Activated CD4-positive, CD25-positive, alpha-beta regulatory T cell (primary cell): Measurements from ENCODE around the gene ZNF853.
"Not testable (repeated sequence)": the region's sequence is repeated elsewhere in the genome, so short reads cannot be mapped to it uniquely, and the experiment has no call there.

ENCODE experiments used
- DNase-seq, 4 experiments: peaks; one replicate each; lab custom pipeline; 2025; lab: John Stamatoyannopoulos, UW

Gene ZNF853

DNA sequence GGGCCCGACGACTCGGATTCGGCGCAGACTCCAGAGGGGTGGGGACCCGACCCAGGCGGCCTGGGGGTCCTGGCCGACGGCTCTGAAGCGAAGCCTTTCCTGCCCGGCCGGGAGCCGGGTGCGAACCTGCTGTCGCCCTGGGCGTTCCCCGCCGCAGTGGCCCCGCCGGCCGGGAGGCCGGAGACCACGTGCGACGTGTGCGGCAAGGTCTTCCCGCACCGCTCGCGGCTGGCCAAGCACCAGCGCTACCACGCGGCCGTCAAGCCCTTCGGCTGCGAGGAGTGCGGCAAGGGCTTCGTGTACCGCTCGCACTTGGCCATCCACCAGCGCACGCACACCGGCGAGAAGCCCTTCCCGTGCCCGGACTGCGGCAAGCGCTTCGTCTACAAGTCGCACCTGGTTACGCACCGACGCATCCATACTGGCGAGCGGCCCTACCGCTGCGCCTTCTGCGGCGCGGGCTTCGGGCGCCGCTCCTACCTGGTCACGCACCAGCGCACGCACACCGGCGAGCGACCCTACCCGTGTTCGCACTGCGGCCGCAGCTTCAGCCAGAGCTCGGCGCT, 37.1 kb downstream of the ZNF853 start:
- DNase-seq: no peak

DNA sequence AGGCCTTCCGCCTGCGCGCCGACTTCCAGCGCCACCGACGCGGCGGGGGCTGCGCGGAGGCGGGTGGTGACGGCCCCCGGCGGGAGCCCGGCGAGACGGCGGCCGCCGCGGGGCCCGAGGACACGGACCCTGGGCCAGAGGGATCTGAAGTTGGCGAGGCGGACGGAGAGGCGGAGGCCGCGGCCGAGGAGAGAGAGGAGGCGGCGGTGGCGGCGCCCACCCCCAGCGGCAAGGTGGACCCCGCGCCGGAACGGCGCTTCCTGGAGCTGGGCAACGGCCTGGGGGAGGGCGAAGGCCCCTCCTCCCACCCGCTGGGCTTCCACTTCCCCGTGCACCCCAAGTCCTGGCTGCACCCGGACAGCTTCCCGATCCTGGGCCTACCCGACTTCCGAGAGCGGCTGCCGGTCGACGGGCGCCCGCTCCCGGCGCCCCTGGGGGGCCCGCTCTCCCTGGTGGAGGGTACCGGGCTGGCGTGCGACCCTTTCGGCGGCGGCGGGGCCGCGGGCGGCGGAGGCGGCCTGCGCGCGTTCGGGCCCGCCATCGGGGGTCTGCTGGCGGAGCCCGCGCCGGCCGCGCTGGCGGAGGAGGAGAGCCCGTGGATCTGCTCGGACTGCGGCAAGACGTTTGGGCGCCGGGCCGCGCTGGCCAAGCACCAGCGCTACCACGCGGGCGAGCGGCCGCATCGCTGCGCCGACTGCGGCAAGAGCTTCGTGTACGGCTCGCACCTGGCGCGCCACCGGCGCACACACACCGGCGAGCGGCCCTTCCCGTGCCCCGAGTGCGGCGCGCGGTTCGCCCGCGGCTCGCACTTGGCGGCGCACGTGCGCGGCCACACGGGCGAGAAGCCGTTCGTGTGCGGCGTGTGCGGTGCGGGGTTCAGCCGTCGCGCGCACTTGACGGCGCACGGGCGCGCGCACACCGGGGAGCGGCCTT, 37.9 kb downstream of the ZNF853 start:
- no peak for DNase-seq

DNA sequence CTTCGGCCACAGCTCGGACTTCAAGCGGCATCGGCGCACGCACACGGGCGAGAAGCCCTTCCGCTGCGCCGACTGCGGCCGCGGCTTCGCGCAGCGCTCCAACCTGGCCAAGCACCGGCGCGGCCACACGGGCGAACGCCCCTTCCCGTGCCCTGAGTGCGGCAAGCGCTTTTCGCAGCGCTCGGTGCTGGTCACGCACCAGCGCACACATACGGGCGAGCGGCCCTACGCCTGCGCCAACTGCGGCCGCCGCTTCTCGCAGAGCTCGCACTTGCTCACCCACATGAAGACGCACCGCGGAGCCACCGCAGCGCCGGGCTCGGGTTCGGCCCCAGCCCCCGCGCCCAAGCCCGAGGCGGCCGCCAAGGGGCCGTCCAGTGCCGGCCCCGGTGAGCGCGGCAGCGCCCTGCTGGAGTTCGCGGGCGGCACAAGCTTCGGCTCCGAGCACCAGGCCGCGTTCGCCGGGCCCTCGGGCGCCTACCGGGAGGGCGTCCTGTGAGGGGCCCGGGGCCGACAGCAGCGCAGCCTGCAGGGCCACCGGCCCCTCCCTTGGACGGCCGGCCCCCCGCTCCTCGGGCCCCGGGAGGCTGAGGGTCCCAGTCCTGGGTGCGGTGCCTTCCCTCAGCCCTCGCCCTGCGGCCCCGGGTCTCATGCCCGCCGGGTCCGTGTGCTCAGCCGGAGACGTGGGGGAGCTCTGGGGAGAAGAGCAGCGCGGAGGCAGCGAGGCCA, 38.9 kb downstream of the ZNF853 start:
- no peak for DNase-seq

DNA sequence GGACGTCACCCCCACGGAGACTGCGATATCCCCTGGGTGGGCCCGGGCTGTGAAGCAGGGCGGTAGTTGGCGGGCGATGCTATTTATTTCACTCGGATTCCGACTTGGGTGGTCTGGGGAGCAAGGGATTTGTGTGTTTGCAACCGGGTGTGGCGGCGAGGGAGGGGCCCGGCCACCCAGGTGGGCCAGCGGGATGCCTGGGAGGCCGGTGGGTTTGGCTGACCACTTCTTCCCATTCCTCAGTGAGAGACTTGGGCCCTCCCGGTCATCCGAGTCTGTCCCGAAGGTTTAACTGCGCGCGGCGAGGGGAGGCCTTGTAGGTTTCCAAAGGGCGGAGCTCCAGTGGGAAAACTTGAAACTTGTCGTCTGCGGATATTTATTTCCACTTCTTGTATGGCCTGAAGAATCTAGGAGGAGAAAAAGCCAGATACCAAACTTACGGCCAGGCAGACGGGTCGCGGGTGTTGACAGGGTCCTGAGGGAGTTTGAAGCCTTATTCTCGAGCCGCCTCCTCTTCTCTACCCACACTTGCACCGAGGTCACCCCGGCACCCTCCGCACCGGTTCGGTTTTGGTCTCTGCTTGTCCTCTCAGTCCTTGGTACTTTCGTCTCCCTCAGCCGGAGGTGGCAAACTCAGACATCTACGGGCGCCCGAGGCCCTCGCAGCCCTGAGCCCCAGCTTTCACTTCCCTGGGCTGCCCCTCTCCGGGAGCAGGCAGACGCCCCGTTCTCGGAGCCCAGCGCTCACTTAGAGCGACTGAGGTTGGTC, 39.6 kb downstream of the ZNF853 start:
- DNase-seq: no peak

DNA sequence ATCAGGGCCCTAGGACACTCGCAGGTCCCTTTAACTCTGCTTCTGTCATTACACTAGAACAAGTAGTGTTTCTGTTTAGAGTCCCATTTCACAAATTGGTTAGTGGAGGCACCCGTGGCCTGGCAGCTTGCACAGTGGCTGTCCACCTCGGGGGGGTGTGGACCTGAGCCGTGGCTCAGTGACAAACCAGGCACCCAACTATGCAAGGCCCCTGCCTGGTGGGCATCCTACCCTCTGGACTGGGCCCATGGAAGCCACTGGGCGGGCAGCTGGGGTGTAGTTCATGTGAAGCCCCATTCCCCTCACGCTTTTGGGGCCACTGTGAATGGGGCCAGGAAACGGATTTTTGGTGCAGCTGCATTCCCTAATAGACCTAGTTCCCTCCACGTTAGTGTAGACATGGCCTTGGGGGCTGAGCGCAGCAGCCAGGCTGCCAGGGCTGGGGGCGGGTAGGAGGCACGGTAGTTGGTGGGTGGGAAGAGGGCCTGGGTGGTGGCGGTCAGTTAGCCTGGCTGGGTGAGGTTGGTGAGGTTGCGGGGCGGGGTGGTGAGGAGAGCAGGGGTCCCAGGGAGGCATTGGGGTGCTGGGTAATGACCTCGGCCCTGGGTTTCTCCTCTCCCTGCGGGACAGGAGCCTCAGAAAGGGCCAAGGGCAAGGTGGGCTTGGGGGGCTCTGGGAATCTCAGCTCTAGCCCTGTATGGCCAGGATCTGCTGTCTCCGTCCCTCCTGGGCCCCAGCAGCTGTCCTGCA, 40.4 kb downstream of the ZNF853 start:
- DNase-seq: no peak

DNA sequence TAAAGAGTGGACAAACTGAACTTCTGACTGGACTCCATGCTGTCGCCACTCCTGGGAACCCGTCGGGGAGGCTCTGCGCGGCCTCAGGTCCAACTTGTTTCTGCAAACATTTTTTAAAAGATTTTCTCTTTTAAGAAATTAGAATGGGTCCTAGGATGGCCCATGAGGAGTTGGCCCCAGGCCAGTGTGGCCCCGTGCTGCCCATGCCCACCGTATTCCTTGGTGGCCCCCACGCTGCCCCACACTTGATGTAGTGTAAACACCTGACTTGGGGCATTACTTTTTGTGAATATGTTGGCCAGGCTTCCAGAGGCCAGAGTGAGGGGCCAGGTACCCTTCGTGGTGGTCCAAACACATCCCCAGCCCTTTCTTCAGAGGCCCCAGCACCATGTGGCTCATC, 41.0 kb downstream of the ZNF853 start:
- DNase-seq: no peak

DNA sequence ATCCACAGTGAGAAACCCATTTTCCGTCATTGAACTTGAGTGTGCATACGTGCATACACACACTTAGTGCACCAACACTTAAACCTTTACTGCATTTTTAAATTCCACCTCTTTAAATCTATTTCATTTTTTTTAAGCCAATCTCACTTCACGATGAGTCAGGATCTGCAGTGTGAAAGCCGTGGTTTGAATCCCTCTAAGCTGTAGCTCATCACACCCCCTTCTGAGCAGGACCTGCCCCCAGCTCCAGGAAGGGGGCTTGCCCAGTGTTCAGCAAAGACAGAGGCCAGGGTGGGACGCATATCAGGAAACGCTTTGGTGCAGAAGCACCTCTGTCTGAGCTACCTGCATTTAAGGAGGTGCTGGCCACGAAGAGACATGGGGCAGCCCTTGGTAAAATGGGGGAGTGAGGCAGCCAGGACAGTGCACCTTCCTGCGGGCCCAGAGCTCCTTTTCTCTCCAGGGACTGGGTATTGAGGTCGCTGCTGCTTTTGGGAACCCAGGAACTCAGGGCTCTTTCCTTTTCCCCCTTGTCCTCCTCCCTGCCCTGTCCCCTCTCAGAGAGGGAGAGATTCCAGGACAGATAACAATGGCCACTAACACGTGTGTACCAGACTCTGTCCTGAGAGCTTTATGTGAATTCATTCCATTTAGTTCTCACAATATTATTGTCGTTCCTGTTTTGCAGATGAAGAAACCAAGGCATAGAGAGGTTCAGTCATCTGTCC, 43.4 kb downstream of the ZNF853 start:
- DNase-seq: no peak

DNA sequence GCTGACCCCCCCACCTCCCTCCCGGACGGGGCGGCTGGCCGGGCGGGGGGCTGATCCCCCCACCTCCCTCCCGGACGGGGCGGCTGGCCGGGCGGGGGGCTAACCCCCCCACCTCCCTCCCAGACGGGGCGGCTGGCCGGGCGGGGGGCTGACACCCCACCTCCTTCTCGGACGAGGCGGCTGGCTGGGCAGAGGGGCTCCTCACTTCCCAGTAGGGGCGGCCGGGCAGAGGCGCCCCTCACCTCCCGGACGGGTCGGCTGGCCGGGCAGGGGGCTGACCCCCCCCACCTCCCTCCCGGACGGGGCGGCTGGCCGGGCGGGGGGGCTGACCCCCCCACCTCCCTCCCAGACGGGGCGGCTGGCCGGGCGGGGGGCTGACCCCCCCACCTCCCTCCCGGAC, 55.4 kb downstream of the ZNF853 start:
- not testable (repeated sequence) for DNase-seq
